Caco-2 (cell line): ENCODE measurements around the gene ZSCAN2. TPM values are rescaled to one million over a fixed set of nuclear protein-coding genes. Genes with fewer than 3 reads are reported as not detected.
A peak's percentile ranks its signal among the peaks of the same experiment; 100 is the strongest.

Experiments used
- BruUV-seq: library from RNA; stranded (reverse); fragments of 400-500 nt; replicated peaks from 2 replicates; lab custom pipeline; 2021; lab: Mats Ljungman, UMichigan
- CTCF ChIA-PET: fragments of 300-600 bp; sonication (Branson Sonifier 250); formaldehyde crosslinking; loops from one replicate; lab custom pipeline; 2022; ENCODE audit warnings: antibody characterized with exemption; lab: Charles Lee
- POLR2A ChIA-PET: fragments of 300-600 bp; sonication (Branson Sonifier 250); formaldehyde crosslinking; loops from one replicate; lab custom pipeline; 2022; ENCODE audit warnings: antibody characterized with exemption; lab: Charles Lee
- DNase-seq, 2 experiments: peaks; one replicate each; pipeline versions ENCODE4 v3.0.0 to v3.0.0-alpha.2; 2020 to 2022
- H3K27me3 ChIP-seq: replicated peaks from 2 replicates; pipeline ENCODE4 v1.6.0; 2011; ENCODE audit warnings: low read length; ENCODE audit not compliant: control insufficient read depth, insufficient read depth
- H3K36me3 ChIP-seq: 2 replicates; pipeline ENCODE4 v1.5.1; 2011; ENCODE audit warnings: low read length; ENCODE audit not compliant: control insufficient read depth, insufficient read depth
- H3K4me1 ChIP-seq: fragments of 250-450 bp; sonication (Bioruptor Pico); 2 replicates; pipeline ENCODE4 v1.5.1; 2020; ENCODE audit warnings: mild to moderate bottlenecking
- H3K4me3 ChIP-seq: 2 replicates; pipeline ENCODE4 v1.5.1; 2011; ENCODE audit warnings: low read depth, mild to moderate bottlenecking, control low read depth, low read length
- H3K9me3 ChIP-seq: fragments of 250-450 bp; sonication (Bioruptor Pico); 2 replicates; pipeline ENCODE4 v1.5.1; 2020; ENCODE audit warnings: mild to moderate bottlenecking, moderate library complexity
- H3K27ac Mint-ChIP-seq: one replicate; pipeline ENCODE4 v1.8.0; 2022; ENCODE audit warnings: mixed read lengths; ENCODE audit not compliant: unreplicated experiment
- H3K27me3 Mint-ChIP-seq: one replicate; pipeline ENCODE4 v1.8.0; 2022; ENCODE audit warnings: mixed read lengths; ENCODE audit not compliant: insufficient read depth, unreplicated experiment
- H3K36me3 Mint-ChIP-seq: one replicate; pipeline ENCODE4 v1.8.0; 2022; ENCODE audit warnings: mild to moderate bottlenecking, mixed read lengths; ENCODE audit not compliant: insufficient read depth, unreplicated experiment
- H3K4me1 Mint-ChIP-seq: one replicate; pipeline ENCODE4 v1.8.0; 2022; ENCODE audit warnings: low read depth, mixed read lengths; ENCODE audit not compliant: unreplicated experiment
- H3K4me3 Mint-ChIP-seq: one replicate; pipeline ENCODE4 v1.8.0; 2022; ENCODE audit warnings: mild to moderate bottlenecking, moderate library complexity, mixed read lengths; ENCODE audit not compliant: unreplicated experiment
- H3K9me3 Mint-ChIP-seq: one replicate; pipeline ENCODE4 v1.8.0; 2022; ENCODE audit warnings: mixed read lengths; ENCODE audit not compliant: unreplicated experiment
- intact Hi-C: fragments of 100-400 bp; cut with micrococcal nuclease; formaldehyde crosslinking; loops from one replicate; pipeline ENCODE4 v1.10.0; 2022; ENCODE audit not compliant: unreplicated experiment
- total RNA-seq: library from RNA; stranded (reverse); gene quantifications from 2 replicates; pipeline ENCODE4 v1.2.3, GENCODE V29; 2022
- TF ChIP-seq, protein P1 (sequence below), 2 experiments: fragments of 200-600 bp in 1 of 2; IDR thresholded peaks; 1 replicate in 1 of 2; 2 replicates in 1 of 2; pipeline versions ENCODE4 v1.5.1 to v1.8.0; 2011 to 2022; ENCODE audit warnings: antibody characterized with exemption in 1 of 2, control low read depth in 1 of 2, inconsistent platforms in 1 of 2, low read depth in 1 of 2, low read length in 1 of 2, mild to moderate bottlenecking in 1 of 2, moderate library complexity in 1 of 2; ENCODE audit not compliant: insufficient read depth in 1 of 2, severe bottlenecking in 1 of 2, unreplicated experiment in 1 of 2

ZSCAN2 gene
- total RNA-seq, 1 experiment from 2014 or later, result 12.9 TPM

DNA sequence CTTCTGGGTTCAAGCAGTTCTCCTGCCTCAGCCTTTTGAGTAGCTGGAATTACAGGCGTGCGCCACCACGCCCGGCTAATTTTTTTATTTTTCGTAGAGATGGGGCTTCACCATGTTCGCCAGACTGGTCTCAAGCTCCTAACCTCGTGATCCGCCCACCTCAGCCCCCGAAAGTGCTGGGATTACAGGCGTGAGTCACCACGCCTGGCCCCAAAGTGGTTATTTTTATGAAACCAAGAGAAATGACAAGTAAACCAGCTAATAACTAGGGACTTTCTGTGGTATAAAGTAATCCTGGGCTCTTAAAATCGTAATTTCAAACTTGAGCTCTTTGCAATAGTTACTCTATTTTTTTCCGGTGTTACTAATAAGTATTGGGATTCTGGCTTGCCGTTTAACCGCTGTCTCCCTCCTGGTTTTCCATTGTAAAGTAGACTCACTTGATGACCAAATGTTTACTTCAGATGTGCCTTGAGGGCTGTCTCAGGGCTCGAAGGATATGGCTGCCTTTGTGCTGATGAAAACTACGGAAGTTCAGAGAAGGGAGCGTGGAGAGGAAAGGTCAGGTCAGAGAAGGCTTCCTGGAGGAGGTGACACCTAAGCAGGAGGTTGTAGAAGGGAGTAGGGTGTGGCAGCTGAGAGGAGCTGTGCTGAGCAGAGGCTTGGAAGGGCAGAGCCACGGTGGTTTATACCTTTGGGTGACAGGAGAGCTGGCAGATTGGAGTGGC, 4.2 kb downstream of the ZSCAN2 start:
- H3K27me3 Mint-ChIP-seq, result no peaks in the 10 kb centered on the region
- peak overlapping the region; percentile 82 for H3K27ac Mint-ChIP-seq
- H3K4me1 Mint-ChIP-seq, result peaks cover 41% of the 10 kb centered on the region
- Histone ChIP-seq H3K9me3 (no peaks in the 10 kb centered on the region), H3K4me1 (peaks cover 31% of the 10 kb centered on the region), H3K27me3 (no peaks in the 10 kb centered on the region), H3K36me3 (peaks cover 4% of the 10 kb centered on the region), H3K4me3 (no peak overlapping the region)
- BruUV-seq, result no TSS peak
- peak overlapping the region; percentile 28 for H3K4me3 Mint-ChIP-seq
- DNase-seq, result no peak
- ChIA-PET POLR2A (interaction anchor here (0.6 to 0.7 kb wide), 2 partner anchors 23 to 27 kb away, joined by 3 read pairs; no protein-coding TSS in a partner anchor), CTCF (no interaction called here)
- TF ChIP-seq, protein P1, sequence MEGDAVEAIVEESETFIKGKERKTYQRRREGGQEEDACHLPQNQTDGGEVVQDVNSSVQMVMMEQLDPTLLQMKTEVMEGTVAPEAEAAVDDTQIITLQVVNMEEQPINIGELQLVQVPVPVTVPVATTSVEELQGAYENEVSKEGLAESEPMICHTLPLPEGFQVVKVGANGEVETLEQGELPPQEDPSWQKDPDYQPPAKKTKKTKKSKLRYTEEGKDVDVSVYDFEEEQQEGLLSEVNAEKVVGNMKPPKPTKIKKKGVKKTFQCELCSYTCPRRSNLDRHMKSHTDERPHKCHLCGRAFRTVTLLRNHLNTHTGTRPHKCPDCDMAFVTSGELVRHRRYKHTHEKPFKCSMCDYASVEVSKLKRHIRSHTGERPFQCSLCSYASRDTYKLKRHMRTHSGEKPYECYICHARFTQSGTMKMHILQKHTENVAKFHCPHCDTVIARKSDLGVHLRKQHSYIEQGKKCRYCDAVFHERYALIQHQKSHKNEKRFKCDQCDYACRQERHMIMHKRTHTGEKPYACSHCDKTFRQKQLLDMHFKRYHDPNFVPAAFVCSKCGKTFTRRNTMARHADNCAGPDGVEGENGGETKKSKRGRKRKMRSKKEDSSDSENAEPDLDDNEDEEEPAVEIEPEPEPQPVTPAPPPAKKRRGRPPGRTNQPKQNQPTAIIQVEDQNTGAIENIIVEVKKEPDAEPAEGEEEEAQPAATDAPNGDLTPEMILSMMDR (IDR thresholded peaks at IDR 0.05; ENCODE audit: insufficient read depth in 1 of 2, low read depth in 1 of 2, low read length in 1 of 2, severe bottlenecking in 1 of 2, unreplicated experiment in 1 of 2), result no peak
- intact Hi-C loops, result loop anchor here (10.0 kb wide), 1 partner anchor 110 kb away; the partner anchor contains the start of gene SEC11A
- no peaks in the 10 kb centered on the region for H3K9me3 Mint-ChIP-seq
- peaks cover 28% of the 10 kb centered on the region for H3K36me3 Mint-ChIP-seq

DNA sequence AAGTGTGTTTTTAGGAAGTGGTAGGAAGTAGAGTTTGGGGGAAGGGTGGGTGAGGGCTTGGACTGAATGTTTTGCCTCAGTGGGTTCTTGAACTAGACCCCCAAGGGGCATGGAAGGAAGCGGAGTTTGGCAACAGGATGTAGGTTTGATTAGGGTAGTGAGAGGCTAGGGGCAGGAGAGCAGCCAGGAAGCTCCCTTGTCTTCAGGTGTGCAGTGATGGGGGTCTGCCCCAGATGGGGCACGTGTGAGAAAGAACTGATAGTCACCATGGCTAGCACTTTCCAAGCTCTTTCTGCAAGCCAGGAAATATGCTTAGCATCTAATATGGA, 4.7 kb downstream of the ZSCAN2 start:
- no peaks in the 10 kb centered on the region for H3K9me3 Mint-ChIP-seq
- Histone ChIP-seq H3K36me3 (peaks cover 4% of the 10 kb centered on the region), H3K4me1 (peaks cover 31% of the 10 kb centered on the region), H3K27me3 (no peaks in the 10 kb centered on the region), H3K4me3 (no peak overlapping the region), H3K9me3 (no peaks in the 10 kb centered on the region)
- ChIA-PET CTCF (no interaction called here), POLR2A (interaction anchor here (0.6 kb wide), 1 partner anchor 26 kb away, joined by 3 read pairs; no protein-coding TSS in a partner anchor)
- TF ChIP-seq, protein P1 (IDR thresholded peaks at IDR 0.05; ENCODE audit: insufficient read depth in 1 of 2, low read depth in 1 of 2, low read length in 1 of 2, severe bottlenecking in 1 of 2, unreplicated experiment in 1 of 2), result no peak
- no peak for DNase-seq
- H3K4me1 Mint-ChIP-seq, result peaks cover 41% of the 10 kb centered on the region
- H3K27ac Mint-ChIP-seq, result peak overlapping the region; percentile 82
- H3K27me3 Mint-ChIP-seq, result no peaks in the 10 kb centered on the region
- no TSS peak for BruUV-seq
- intact Hi-C loops, result loop anchor here (10.0 kb wide), 1 partner anchor 109 kb away; the partner anchor contains the start of gene SEC11A
- H3K36me3 Mint-ChIP-seq, result peaks cover 26% of the 10 kb centered on the region
- H3K4me3 Mint-ChIP-seq, result peak overlapping the region; percentile 56

DNA sequence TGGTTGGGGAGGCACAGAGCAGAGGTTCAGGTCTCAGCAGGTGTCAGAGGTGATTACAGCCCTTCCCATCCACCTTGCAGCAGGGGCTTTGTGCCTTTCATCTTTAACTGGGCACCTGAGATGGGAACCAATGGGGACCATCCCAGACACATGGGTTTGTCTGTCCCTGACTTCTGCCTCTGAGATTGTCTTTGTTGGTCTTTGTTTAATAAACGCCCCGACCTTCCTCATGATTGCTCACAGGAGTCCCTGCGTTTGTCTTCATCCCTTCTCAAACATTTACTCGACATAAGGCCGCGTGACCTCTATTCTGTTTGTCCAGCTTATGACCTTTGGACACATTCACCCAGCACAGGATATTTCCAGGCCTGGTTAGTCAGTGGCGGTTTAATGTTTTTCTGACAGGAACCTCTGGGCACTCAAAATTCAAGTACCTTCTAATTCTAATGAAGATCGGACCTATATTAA, 5.9 kb downstream of the ZSCAN2 start:
- peak; percentile 78 to 82 for DNase-seq
- no peaks in the 10 kb centered on the region for H3K9me3 Mint-ChIP-seq
- CTCF ChIA-PET, result interaction anchor here (0.7 to 1.0 kb wide), 2 partner anchors 24 to 35 kb away, joined by 4 to 6 read pairs; no protein-coding TSS in a partner anchor
- Histone ChIP-seq H3K9me3 (no peaks in the 10 kb centered on the region), H3K4me1 (peaks cover 31% of the 10 kb centered on the region), H3K27me3 (no peaks in the 10 kb centered on the region), H3K4me3 (0 out of 2 replicates have a peak overlapping the region, but pooled peaks have one; percentile 17), H3K36me3 (peaks cover 4% of the 10 kb centered on the region)
- POLR2A ChIA-PET, result interaction anchor here (1.3 kb wide), 1 partner anchor 25 kb away, joined by 5 read pairs; no protein-coding TSS in a partner anchor
- H3K27me3 Mint-ChIP-seq, result no peaks in the 10 kb centered on the region
- TF ChIP-seq, protein P1 (IDR thresholded peaks at IDR 0.05; ENCODE audit: insufficient read depth in 1 of 2, low read depth in 1 of 2, low read length in 1 of 2, severe bottlenecking in 1 of 2, unreplicated experiment in 1 of 2), result no peak
- H3K27ac Mint-ChIP-seq, result peak overlapping the region; percentile 82
- peaks cover 20% of the 10 kb centered on the region for H3K36me3 Mint-ChIP-seq
- peak overlapping the region; percentile 56 for H3K4me3 Mint-ChIP-seq
- peaks cover 41% of the 10 kb centered on the region for H3K4me1 Mint-ChIP-seq
- intact Hi-C loops, result loop anchor here (10.0 kb wide), 1 partner anchor 108 kb away; the partner anchor contains the start of gene SEC11A
- BruUV-seq, result no TSS peak
